Pons (tissue), 1 donor: ENCODE measurements around the gene MCHR2.

Experiments used
- DNase-seq: peaks from one replicate; pipeline ENCODE4 v3.0.0-alpha.2; 2016; ENCODE audit warnings: low spot score

The MCHR2 gene

GRCh38 chr6:99905209-99906106 is 88.6 kb downstream of the MCHR2 start:
- peak; percentile 60 for DNase-seq

GRCh38 chr6:99901596-99902384 is 92.2 kb downstream of the MCHR2 start:
- no peak for DNase-seq

GRCh38 chr6:99894815-99895214 is 99.2 kb downstream of the MCHR2 start:
- no peak for DNase-seq

- no peak for DNase-seq
Measured at GRCh38 chr6:99887066-99887465, 107.0 kb downstream of the MCHR2 start.

- DNase-seq: no peak
Measured at GRCh38 chr6:99885051-99885450, 109.0 kb downstream of the MCHR2 start.

- no peak for DNase-seq
Measured at GRCh38 chr6:99882128-99882702, 111.8 kb downstream of the MCHR2 start.

GRCh38 chr6:99879431-99879830 is 114.6 kb downstream of the MCHR2 start:
- DNase-seq: no peak

GRCh38 chr6:99875068-99875467 is 119.0 kb downstream of the MCHR2 start:
- DNase-seq: no peak

- DNase-seq: no peak
Measured at GRCh38 chr6:99873084-99873483, 120.9 kb downstream of the MCHR2 start.

- DNase-seq: no peak
Measured at GRCh38 chr6:99871641-99872040, 122.4 kb downstream of the MCHR2 start.
